Nephron progenitor cell (in vitro differentiated cells): ENCODE measurements around the gene C10orf143.
A peak's percentile ranks its signal among the peaks of the same experiment; 100 is the strongest.
"Not testable (repeated sequence)": the region's sequence is repeated elsewhere in the genome, so short reads cannot be mapped to it uniquely, and the experiment has no call there.

ENCODE experiments used
- DNase-seq: peaks from one replicate; pipeline ENCODE4 v3.0.0; 2021
- H3K27ac Mint-ChIP-seq: 2 replicates; pipeline ENCODE4 v1.8.0; 2021; ENCODE audit warnings: mild to moderate bottlenecking, moderate library complexity, mixed read lengths
- H3K27me3 Mint-ChIP-seq: 2 replicates; pipeline ENCODE4 v1.8.0; 2021; ENCODE audit warnings: mild to moderate bottlenecking, low read depth, mixed read lengths; ENCODE audit not compliant: poor library complexity
- H3K36me3 Mint-ChIP-seq: 2 replicates; pipeline ENCODE4 v1.8.0; 2021; ENCODE audit warnings: low read depth, mixed read lengths
- H3K4me1 Mint-ChIP-seq: 2 replicates; pipeline ENCODE4 v1.8.0; 2021; ENCODE audit warnings: mixed read lengths
- H3K4me3 Mint-ChIP-seq: 2 replicates; pipeline ENCODE4 v1.8.0; 2021; ENCODE audit warnings: mild to moderate bottlenecking, moderate library complexity, mixed read lengths
- H3K9me3 Mint-ChIP-seq: 2 replicates; pipeline ENCODE4 v1.8.0; 2021; ENCODE audit warnings: mild to moderate bottlenecking, moderate library complexity, mixed read lengths
- CTCF ChIP-seq: fragments of 200-600 bp; sonication (generic); IDR thresholded peaks from 2 replicates; pipeline ENCODE4 v1.5.0; 2021; ENCODE audit warnings: antibody characterized with exemption

The C10orf143 gene

GRCh38 chr10:130108934-130109604 lies 1.6 kb downstream of the C10orf143 start:
- peaks cover 31% of the 10 kb centered on the region for H3K4me1 Mint-ChIP-seq
- peaks cover 10% of the 10 kb centered on the region for H3K27me3 Mint-ChIP-seq
- no peak for DNase-seq
- H3K9me3 Mint-ChIP-seq: peaks cover 20% of the 10 kb centered on the region
- peak overlapping the region; percentile 10 for H3K27ac Mint-ChIP-seq
- peaks cover 31% of the 10 kb centered on the region for H3K36me3 Mint-ChIP-seq
- H3K4me3 Mint-ChIP-seq: peak overlapping the region; percentile 95
- no peak for TF ChIP-seq CTCF

GRCh38 chr10:130108146-130108545 lies 2.5 kb downstream of the C10orf143 start:
- Mint-ChIP-seq H3K27me3 (peaks cover 10% of the 10 kb centered on the region), H3K4me1 (peaks cover 31% of the 10 kb centered on the region), H3K9me3 (peaks cover 14% of the 10 kb centered on the region), H3K36me3 (peaks cover 29% of the 10 kb centered on the region)
- H3K27ac Mint-ChIP-seq, H3K4me3 Mint-ChIP-seq, DNase-seq: not testable (repeated sequence)

GRCh38 chr10:130105724-130106123 lies 4.9 kb downstream of the C10orf143 start:
- peaks cover 22% of the 10 kb centered on the region for H3K4me1 Mint-ChIP-seq
- H3K9me3 Mint-ChIP-seq: no peaks in the 10 kb centered on the region
- peak overlapping the region; percentile 58 for H3K4me3 Mint-ChIP-seq
- no peak for TF ChIP-seq CTCF
- peaks cover 10% of the 10 kb centered on the region for H3K27me3 Mint-ChIP-seq
- no peak overlapping the region for H3K27ac Mint-ChIP-seq
- peak; percentile 34 for DNase-seq
- peaks cover 14% of the 10 kb centered on the region for H3K36me3 Mint-ChIP-seq

- peaks cover 3% of the 10 kb centered on the region for H3K36me3 Mint-ChIP-seq
- H3K27me3 Mint-ChIP-seq: peaks cover 4% of the 10 kb centered on the region
- H3K9me3 Mint-ChIP-seq: peaks cover 38% of the 10 kb centered on the region
- no peak for TF ChIP-seq CTCF
- H3K27ac Mint-ChIP-seq: no peak overlapping the region
- no peak for DNase-seq
- H3K4me1 Mint-ChIP-seq: no peaks in the 10 kb centered on the region
- H3K4me3 Mint-ChIP-seq: no peak overlapping the region
Observed at GRCh38 chr10:130099344-130099743, 11.3 kb downstream of the C10orf143 start.

GRCh38 chr10:130090565-130090964 lies 20.1 kb downstream of the C10orf143 start:
- H3K27ac Mint-ChIP-seq, H3K4me1 Mint-ChIP-seq: not testable (repeated sequence)
- H3K9me3 Mint-ChIP-seq: peaks cover 39% of the 10 kb centered on the region

GRCh38 chr10:130080461-130080814 lies 30.2 kb downstream of the C10orf143 start:
- Mint-ChIP-seq H3K4me3 (no peak overlapping the region), H3K27ac (no peak overlapping the region), H3K4me1 (no peaks in the 10 kb centered on the region), H3K9me3 (peaks cover 6% of the 10 kb centered on the region), H3K36me3 (no peaks in the 10 kb centered on the region), H3K27me3 (peaks cover 7% of the 10 kb centered on the region)
- DNase-seq: no peak
- no peak for TF ChIP-seq CTCF

More at GRCh38 chr10:130090565-130090964, 20.1 kb downstream of the C10orf143 start:
- H3K4me3 Mint-ChIP-seq, H3K27me3 Mint-ChIP-seq, DNase-seq: not testable (repeated sequence)
- H3K36me3 Mint-ChIP-seq: peaks cover 15% of the 10 kb centered on the region
